DOHH2 (cell line): ENCODE results near the gene ADGRG4.

Source experiments
- CTCF ChIP-seq: fragments of 200-600 bp; sonication (generic); IDR thresholded peaks from one replicate; pipeline ENCODE4 v1.5.1; 2014; ENCODE audit warnings: antibody characterized with exemption, mild to moderate bottlenecking, low read depth, low read length; ENCODE audit not compliant: poor library complexity, severe bottlenecking
- EZH2phosphoT487 ChIP-seq: fragments of 200-600 bp; sonication (generic); IDR thresholded peaks from 2 replicates; pipeline ENCODE4 v1.6.1; 2017; ENCODE audit warnings: borderline replicate concordance, mild to moderate bottlenecking, antibody characterized with exemption, low read length, moderate library complexity, mixed read lengths

- no peak for TF ChIP-seq CTCF
- no peak for TF ChIP-seq EZH2phosphoT487
Measured at GRCh38 chrX:136318895-136319597, 18.3 kb downstream of the ADGRG4 start.
